Fibroblast of pulmonary artery (primary cell): ENCODE results near the gene PBX4.

Experiments used
- DNase-seq: peaks from one replicate; pipeline ENCODE4 v3.0.0-alpha.2; 2010; ENCODE audit warnings: low read depth
- H3K4me3 ChIP-seq: replicated peaks from 2 replicates; pipeline ENCODE4 v1.5.1; 2011; ENCODE audit warnings: low read depth, mild to moderate bottlenecking, control low read depth, low read length, moderate library complexity
- CTCF ChIP-seq: IDR thresholded peaks from 2 replicates; pipeline ENCODE4 v1.5.1; 2011; ENCODE audit warnings: mild to moderate bottlenecking, control low read depth, low read length, inconsistent platforms; ENCODE audit errors: missing control alignments

PBX4 gene

DNA sequence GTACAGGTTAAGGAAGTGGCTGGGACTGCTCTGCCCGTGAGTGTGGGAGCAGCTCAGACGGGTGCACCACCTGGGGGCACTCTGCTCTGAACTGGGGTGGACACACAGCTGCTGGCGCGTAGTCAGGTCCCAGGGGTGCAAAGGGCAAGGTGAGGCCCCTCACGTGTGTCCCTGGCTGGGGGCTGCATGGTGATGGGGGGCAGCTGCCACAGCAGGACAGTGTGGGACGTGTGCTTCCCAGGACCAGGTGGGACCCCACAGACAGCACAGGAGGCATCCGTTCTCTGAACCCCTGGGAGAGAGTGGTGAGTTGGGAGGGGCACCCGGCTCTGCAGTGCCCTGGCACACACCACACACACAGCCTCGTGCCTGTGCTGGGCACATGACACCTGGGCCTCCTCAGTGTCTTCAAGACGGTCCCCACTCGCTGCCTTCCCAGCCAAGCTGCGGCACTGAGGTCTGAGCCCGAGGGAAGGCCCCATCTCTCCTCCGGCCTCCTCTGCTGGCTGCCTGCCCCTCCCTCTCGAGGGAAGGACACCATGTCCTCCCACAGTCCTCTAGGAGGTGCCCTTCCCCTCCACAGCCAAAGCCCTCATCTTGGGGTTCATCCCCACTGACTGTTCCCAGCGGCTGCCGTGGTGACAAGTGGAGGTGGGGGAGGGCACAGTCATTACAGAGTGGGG is 55.7 kb downstream of the PBX4 start:
- DNase-seq = no peak

DNA sequence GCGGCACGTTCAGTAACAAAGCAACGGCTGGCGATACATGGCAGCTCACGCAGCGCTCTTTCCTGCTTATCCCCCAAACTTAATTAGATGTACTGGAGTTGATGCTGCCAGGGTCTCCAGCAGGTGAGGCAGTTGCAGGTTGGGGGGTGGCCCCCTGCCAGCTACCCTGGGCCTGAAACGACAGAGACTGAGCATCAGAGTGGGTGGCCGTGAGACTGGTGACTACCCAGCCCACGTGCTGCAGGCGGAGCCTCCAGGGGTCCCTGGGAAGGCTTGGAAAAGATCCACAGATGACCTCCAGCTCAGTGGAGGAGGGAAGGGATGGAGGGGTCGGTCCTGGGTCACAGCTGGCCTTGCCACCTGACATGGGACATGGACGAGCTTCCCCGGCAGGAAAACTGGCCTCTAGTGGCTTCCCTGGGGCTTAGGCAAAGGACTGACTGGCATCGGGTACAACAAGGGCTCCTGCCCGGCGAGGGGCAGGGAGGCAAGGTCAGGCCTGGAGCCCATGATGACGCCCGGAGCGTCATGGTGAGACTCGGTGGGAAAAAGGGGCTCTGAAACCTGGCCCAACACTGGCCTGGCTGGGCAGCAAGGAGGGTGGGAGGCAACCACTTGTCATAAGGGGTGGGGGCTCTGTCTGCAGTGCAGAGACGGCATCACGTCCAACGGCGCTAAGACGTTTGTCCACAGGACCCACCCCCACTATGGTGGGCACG is 56.4 kb downstream of the PBX4 start:
- H3K4me3 ChIP-seq = no peak overlapping the region
- no peak for TF ChIP-seq CTCF
- DNase-seq = no peak

More for the DNA sequence above, 55.7 kb downstream of the PBX4 start:
- TF ChIP-seq CTCF = no peak
- no peak overlapping the region for H3K4me3 ChIP-seq

DNA sequence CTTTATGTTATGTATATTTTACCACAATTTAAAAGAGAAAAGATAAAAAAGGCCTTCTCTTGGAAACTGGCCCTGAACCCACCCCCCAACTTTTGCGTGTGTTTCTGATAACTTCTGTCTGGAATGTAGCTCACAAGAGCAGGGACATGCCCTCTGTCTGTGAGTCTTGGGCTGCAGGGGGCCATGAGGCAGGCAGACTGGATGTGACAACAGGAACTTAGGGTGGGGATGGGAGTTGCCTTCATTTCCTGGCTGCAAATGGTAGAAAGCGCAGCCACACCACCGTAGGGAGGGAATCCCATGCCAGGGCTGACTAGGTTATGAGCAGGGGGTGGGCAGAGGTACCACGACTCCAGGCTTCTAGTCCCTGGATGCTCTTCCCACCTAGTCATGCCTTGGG is 58.6 kb downstream of the PBX4 start:
- H3K4me3 ChIP-seq = no peak overlapping the region
- DNase-seq = no peak
- no peak for TF ChIP-seq CTCF

DNA sequence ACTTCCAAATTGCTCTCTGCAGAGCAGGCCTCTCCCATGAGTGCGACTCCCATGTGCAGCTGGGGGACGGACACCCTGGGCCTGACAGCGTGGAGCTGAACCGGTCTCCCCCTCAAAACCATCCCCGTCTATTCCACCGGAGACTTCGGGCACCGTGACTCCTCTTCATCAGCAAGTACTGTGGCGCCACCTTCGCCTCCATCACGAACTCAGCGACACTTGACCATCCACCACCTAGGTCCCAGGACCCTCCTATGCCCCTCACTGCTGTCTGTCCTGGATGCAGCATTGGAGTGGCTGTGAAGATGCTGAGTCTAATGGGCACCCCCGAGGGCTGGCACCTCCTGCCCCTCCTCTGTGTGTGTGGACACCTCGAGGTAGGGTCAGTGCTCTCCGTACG is 59.9 kb downstream of the PBX4 start:
- TF ChIP-seq CTCF = no peak
- no peak for DNase-seq
- H3K4me3 ChIP-seq = no peak overlapping the region

- DNase-seq = no peak
- no peak overlapping the region for H3K4me3 ChIP-seq
- TF ChIP-seq CTCF = no peak
Measured at GRCh38 chr19:19558055-19558454, 60.4 kb downstream of the PBX4 start.

- DNase-seq = peak; percentile 47
- no peak overlapping the region for H3K4me3 ChIP-seq
- TF ChIP-seq CTCF = peak; percentile 71
Measured at GRCh38 chr19:19554074-19555023, 64.1 kb downstream of the PBX4 start.
